Epithelial cell of esophagus (primary cell): ENCODE data around the gene CLCN3.

ENCODE experiments used
- DNase-seq: peaks from one replicate; pipeline ENCODE4 v3.0.0; 2010; ENCODE audit warnings: low read depth
- H3K4me3 ChIP-seq: 2 replicates; pipeline ENCODE4 v1.5.1; 2011; ENCODE audit warnings: mild to moderate bottlenecking, low read length, control low read depth
- TF ChIP-seq, protein P1 (sequence below): IDR thresholded peaks from 2 replicates; pipeline ENCODE4 v1.5.1; 2011; ENCODE audit warnings: low read depth, mild to moderate bottlenecking, low read length, control low read depth, inconsistent platforms; ENCODE audit not compliant: insufficient read depth; ENCODE audit errors: missing control alignments

Gene CLCN3

DNA sequence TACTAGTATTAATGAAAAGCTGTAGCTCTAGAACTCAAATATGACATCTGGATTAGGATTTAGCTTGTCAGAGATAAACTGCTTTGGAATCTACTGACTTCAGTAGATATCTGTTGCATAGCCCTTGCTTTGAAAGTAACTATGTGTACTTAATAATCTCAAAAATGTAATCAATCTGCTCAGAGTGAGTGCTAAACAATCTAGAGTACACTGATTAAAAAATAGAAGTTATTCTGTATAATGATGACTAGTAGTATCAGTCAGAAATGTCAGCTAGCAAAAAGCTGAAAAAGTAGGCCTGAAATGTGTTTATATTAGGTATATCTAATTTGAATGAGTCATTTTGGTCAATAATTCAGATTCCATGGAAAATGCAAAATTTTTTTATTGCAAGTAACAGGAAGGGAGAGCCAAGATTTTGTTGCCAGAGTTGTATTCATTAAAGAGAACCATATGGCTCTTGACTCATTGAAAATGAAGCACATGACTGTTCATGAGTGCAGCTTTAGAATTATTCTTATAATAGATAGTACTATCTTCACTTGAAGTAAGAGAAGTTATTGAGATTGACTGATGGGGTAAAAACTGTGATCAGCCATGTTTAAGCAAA is 20.0 kb downstream of the CLCN3 start:
- TF ChIP-seq, protein P1, sequence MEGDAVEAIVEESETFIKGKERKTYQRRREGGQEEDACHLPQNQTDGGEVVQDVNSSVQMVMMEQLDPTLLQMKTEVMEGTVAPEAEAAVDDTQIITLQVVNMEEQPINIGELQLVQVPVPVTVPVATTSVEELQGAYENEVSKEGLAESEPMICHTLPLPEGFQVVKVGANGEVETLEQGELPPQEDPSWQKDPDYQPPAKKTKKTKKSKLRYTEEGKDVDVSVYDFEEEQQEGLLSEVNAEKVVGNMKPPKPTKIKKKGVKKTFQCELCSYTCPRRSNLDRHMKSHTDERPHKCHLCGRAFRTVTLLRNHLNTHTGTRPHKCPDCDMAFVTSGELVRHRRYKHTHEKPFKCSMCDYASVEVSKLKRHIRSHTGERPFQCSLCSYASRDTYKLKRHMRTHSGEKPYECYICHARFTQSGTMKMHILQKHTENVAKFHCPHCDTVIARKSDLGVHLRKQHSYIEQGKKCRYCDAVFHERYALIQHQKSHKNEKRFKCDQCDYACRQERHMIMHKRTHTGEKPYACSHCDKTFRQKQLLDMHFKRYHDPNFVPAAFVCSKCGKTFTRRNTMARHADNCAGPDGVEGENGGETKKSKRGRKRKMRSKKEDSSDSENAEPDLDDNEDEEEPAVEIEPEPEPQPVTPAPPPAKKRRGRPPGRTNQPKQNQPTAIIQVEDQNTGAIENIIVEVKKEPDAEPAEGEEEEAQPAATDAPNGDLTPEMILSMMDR, result no peak
- no peak for DNase-seq
- no peak overlapping the region for H3K4me3 ChIP-seq

- TF ChIP-seq, protein P1, result no peak
- H3K4me3 ChIP-seq, result no peak overlapping the region
- no peak for DNase-seq
Observed at GRCh38 chr4:169644802-169645201, 24.4 kb downstream of the CLCN3 start.

DNA sequence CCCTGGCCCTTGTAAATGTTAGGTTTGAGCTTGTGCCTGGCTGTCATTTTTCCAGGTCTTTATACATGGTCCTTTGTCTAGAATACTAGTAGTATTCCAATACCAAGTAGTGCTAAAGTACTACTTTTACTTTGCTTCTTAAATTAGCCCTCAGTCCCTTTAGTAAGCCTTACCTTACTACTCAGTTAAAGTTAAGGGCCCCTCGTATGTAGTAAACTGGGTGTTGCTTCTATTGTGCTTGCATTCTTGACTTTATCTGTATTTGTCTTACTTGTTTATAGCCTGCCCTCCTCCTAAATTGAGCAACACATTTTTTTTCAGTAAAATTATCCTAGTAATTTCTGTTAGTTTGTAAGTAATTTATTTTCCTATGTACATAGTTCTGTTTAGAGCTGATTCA is 25.2 kb downstream of the CLCN3 start:
- no peak for DNase-seq
- no peak overlapping the region for H3K4me3 ChIP-seq
- TF ChIP-seq, protein P1, result no peak

GRCh38 chr4:169649545-169650226 is 29.3 kb downstream of the CLCN3 start:
- DNase-seq, result no peak
- no peak overlapping the region for H3K4me3 ChIP-seq
- TF ChIP-seq, protein P1, result no peak

DNA sequence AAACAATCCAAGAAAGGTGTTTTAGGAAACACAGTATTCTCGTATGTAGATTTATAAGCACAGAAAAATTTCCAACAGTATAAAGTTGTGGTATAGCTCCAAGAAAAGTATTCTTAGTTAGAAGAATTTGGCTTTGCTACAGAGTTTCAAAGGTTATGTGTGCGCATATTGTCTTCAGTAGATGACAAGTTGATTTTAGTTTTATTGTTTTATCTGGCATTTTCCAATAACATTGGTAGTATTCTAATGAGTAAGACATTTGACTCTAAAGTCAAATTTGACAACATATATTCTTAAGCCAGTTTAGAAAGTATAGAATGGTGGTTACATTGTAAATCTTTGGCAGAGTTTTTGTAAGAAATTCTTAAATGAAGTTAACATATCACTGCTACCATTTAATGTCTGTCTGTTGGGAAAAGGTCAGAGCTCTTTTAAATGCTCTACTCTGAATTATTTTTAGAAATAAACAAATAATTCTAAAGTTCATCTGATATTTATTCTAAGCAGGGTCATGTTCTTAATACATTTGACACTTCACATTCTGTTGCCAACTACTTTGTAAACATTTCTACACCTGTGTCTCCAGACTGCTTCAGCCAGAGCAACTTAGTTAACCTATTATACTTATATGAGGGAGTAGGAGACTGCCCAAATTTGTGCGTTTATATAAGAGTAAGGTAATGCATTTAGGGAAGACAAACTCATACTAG is 30.0 kb downstream of the CLCN3 start:
- DNase-seq, result no peak
- no peak overlapping the region for H3K4me3 ChIP-seq
- TF ChIP-seq, protein P1, result no peak

- DNase-seq, result no peak
- TF ChIP-seq, protein P1, result no peak
- no peak overlapping the region for H3K4me3 ChIP-seq
Observed at GRCh38 chr4:169652535-169652934, 32.2 kb downstream of the CLCN3 start.

GRCh38 chr4:169655401-169655800 is 35.0 kb downstream of the CLCN3 start:
- H3K4me3 ChIP-seq, result no peak overlapping the region
- DNase-seq, result no peak
- TF ChIP-seq, protein P1, result no peak
